Panc1 (cell line): ENCODE data around the gene KAZN. TPM values are rescaled to one million over a fixed set of nuclear protein-coding genes. Genes with fewer than 3 reads are reported as not detected.

Experiments
- ATAC-seq: fragments of 200-7000 bp; cut with Tn5 transposase; 2 replicates; pipeline ENCODE4 v1.9.1; 2020; ENCODE audit warnings: mild to moderate bottlenecking, moderate library complexity
- BruUV-seq: library from RNA; stranded (reverse); fragments of 400-500 nt; replicated peaks from 2 replicates; lab custom pipeline; 2021; lab: Mats Ljungman, UMichigan
- CTCF ChIA-PET: fragments of 300-600 bp; sonication (Branson Sonifier 250); formaldehyde crosslinking; loops from one replicate; lab custom pipeline; 2022; ENCODE audit warnings: antibody characterized with exemption; lab: Charles Lee
- POLR2A ChIA-PET: fragments of 300-600 bp; sonication (Branson Sonifier 250); formaldehyde crosslinking; loops from one replicate; lab custom pipeline; 2022; ENCODE audit warnings: antibody characterized with exemption; lab: Charles Lee
- DNase-seq: peaks from one replicate; pipeline ENCODE4 v3.0.0-alpha.2; 2010; ENCODE audit warnings: low read depth, low spot score
- H3K27ac ChIP-seq: 2 replicates; pipeline ENCODE4 v1.5.1; 2011; ENCODE audit warnings: mild to moderate bottlenecking, low read length, inconsistent platforms
- H3K27me3 ChIP-seq: fragments of 200-500 bp; sonication (Bioruptor generic); 2 replicates; pipeline ENCODE4 v1.6.0; 2014; ENCODE audit warnings: low read length, inconsistent platforms; ENCODE audit not compliant: control insufficient read depth, insufficient read depth
- H3K36me3 ChIP-seq: fragments of 200-500 bp; sonication (Bioruptor generic); 2 replicates; pipeline ENCODE4 v1.5.1; 2014; ENCODE audit warnings: inconsistent platforms, mild to moderate bottlenecking, low read length, moderate library complexity; ENCODE audit not compliant: control insufficient read depth, insufficient read depth
- H3K4me1 ChIP-seq: 2 replicates; pipeline ENCODE4 v1.5.1; 2011; ENCODE audit warnings: inconsistent platforms, mild to moderate bottlenecking, low read length, moderate library complexity; ENCODE audit not compliant: control insufficient read depth, insufficient read depth
- H3K4me3 ChIP-seq, 2 experiments: 2 replicates each; pipeline ENCODE4 v1.5.1; 2011 to 2012; ENCODE audit warnings: low read depth in 2 of 2, low read length in 2 of 2, mild to moderate bottlenecking in 2 of 2, inconsistent platforms in 1 of 2, moderate library complexity in 1 of 2
- H3K9me3 ChIP-seq: fragments of 200-500 bp; sonication (Bioruptor generic); 2 replicates; pipeline ENCODE4 v1.5.1; 2014; ENCODE audit warnings: low read depth, mild to moderate bottlenecking, inconsistent platforms, low read length, moderate library complexity; ENCODE audit not compliant: control insufficient read depth, insufficient read depth
- POLR2AphosphoS5 ChIP-seq: IDR thresholded peaks from 2 replicates; pipeline ENCODE4 v1.6.1; 2012; ENCODE audit warnings: mild to moderate bottlenecking, low read depth, low read length, moderate library complexity
- REST ChIP-seq, 2 experiments: IDR thresholded peaks; 2 replicates each; pipeline ENCODE4 v1.6.1; 2011 to 2012; ENCODE audit warnings: low read depth in 2 of 2, control low read depth in 1 of 2, low read length in 1 of 2, mild to moderate bottlenecking in 1 of 2, moderate library complexity in 1 of 2; ENCODE audit not compliant: insufficient read depth in 1 of 2
- SIN3A ChIP-seq: IDR thresholded peaks from 2 replicates; pipeline ENCODE4 v1.6.1; 2012; ENCODE audit warnings: low read depth, mild to moderate bottlenecking, low read length, moderate library complexity, borderline replicate concordance; ENCODE audit not compliant: insufficient read depth
- TCF7L2 ChIP-seq: IDR thresholded peaks from 2 replicates; pipeline ENCODE4 v1.6.1; 2011; ENCODE audit warnings: mild to moderate bottlenecking, low read depth, low read length, inconsistent platforms
- in situ Hi-C: cut with HindIII; loops from 2 replicates; pipeline ENCODE4 v1.10.0; 2016; ENCODE audit warnings: low sequenced_read_pairs, low pct_unique_long_range_greater_than_20kb
- intact Hi-C: fragments of 100-400 bp; cut with micrococcal nuclease; formaldehyde crosslinking; loops from one replicate; pipeline ENCODE4 v1.10.0; 2022; ENCODE audit not compliant: unreplicated experiment
- total RNA-seq: library from RNA; stranded (reverse); gene quantifications from one replicate; pipeline ENCODE4 v1.2.1, GENCODE V29; 2021; ENCODE audit not compliant: unreplicated experiment
- TF ChIP-seq, protein P1 (sequence below): fragments of 450-650 bp; IDR thresholded peaks from 2 replicates; pipeline ENCODE4 v1.5.1; 2017; ENCODE audit warnings: mild to moderate bottlenecking

Gene KAZN
- total RNA-seq, 1 experiment from 2014 or later = 6.6 TPM

- no peak for DNase-seq
- intact Hi-C loops (loop anchor here (5.0 kb wide), 1 partner anchor 91 kb away; no protein-coding TSS in a partner anchor), in situ Hi-C loops (no loop called here)
- Histone ChIP-seq H3K27me3 (no peaks in the 10 kb centered on the region), H3K4me1 (no peaks in the 10 kb centered on the region), H3K27ac (no peak overlapping the region), H3K4me3 (no peak overlapping the region), H3K9me3 (no peaks in the 10 kb centered on the region), H3K36me3 (no peaks in the 10 kb centered on the region)
- no TSS peak for BruUV-seq
- ATAC-seq = no peak
- TF ChIP-seq, protein P1, sequence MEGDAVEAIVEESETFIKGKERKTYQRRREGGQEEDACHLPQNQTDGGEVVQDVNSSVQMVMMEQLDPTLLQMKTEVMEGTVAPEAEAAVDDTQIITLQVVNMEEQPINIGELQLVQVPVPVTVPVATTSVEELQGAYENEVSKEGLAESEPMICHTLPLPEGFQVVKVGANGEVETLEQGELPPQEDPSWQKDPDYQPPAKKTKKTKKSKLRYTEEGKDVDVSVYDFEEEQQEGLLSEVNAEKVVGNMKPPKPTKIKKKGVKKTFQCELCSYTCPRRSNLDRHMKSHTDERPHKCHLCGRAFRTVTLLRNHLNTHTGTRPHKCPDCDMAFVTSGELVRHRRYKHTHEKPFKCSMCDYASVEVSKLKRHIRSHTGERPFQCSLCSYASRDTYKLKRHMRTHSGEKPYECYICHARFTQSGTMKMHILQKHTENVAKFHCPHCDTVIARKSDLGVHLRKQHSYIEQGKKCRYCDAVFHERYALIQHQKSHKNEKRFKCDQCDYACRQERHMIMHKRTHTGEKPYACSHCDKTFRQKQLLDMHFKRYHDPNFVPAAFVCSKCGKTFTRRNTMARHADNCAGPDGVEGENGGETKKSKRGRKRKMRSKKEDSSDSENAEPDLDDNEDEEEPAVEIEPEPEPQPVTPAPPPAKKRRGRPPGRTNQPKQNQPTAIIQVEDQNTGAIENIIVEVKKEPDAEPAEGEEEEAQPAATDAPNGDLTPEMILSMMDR = no peak
- TF ChIP-seq TCF7L2 = no peak
- no peak for TF ChIP-seq SIN3A
- POLR2A ChIA-PET = no interaction called here
- CTCF ChIA-PET = no interaction called here
These were observed 415.3 kb downstream of the KAZN start for GRCh38 chr1:15013767-15014166.

DNA sequence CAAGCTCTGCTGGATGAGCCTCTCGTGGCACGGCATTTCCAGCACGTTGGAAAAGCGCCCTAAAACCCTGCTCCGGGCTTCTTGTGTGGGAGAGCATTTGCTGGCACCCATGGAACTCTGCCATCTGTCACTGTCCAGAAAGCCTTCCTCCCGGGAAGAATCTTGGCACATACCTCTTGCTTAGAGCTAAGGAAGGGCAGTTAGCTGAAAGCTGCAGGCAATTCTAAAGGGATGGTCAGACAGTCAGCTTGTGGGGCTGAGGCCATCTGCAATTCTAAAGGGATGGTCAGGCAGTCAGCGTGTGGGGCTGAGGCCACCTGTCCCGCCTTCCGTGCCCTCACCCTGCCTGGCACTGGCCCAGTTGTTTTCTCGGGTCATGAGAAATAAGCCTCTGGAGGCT lies 416.0 kb downstream of the KAZN start:
- H3K27ac ChIP-seq = no peak overlapping the region
- ChIA-PET CTCF (no interaction called here), POLR2A (no interaction called here)
- intact Hi-C loops (loop anchor here (5.0 kb wide), 1 partner anchor 92 kb away; no protein-coding TSS in a partner anchor), in situ Hi-C loops (no loop called here)
- no peaks in the 10 kb centered on the region for H3K27me3 ChIP-seq
- H3K9me3 ChIP-seq = no peaks in the 10 kb centered on the region
- no TSS peak for BruUV-seq
- ATAC-seq (no peak), DNase-seq (no peak)
- TF ChIP-seq, protein P1 = no peak
- TF ChIP-seq REST (IDR thresholded peaks at IDR 0.05; ENCODE audit: insufficient read depth in 1 of 2, low read depth in 2 of 2, low read length in 1 of 2) (no peak), POLR2AphosphoS5 (no peak), SIN3A (no peak), TCF7L2 (no peak)
- H3K4me3 ChIP-seq = no peak overlapping the region
- no peaks in the 10 kb centered on the region for H3K36me3 ChIP-seq
- no peaks in the 10 kb centered on the region for H3K4me1 ChIP-seq
